ENCODE results near the gene FIGLA.

DNA sequence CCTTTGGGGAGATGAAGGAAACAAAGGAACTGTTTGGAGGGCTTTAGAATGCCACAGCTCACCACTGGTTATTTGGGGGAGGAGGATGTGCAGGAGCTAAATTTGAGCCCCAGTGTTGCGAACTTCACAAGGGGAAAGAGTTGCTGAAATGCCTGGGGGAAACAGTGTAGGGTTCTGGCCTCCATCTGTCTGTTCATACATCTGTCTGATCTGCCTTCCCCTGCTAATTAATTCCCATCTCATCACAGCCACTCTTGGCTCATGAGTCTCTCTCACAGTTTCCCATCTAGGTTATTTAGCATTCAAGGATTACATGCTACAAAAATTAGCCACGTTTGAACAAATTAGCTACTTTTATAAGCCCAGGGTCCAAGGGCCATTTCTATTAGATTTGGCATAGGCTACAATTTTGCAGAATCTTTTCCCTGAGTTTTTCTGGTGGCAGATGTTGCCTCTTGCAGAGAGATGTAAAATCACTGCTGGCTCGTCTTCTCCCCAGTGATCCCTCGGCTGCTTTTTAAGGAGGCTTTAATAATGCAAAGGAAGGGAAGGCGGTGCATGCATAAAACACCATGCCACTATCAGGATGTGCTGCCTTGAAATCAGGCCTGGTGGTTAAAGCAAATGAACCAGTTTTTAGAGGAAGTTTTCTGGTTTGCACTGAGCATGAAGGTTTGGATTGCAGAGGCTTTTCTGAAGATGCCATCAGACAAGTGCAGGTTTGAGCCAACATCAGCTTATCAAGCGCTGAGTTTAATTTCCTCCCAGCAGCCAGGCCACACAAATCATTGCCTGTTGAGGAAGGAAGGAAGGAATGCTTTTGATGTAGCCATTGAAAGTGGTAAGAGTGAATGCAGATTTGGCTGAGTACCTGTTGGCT, 57.4 kb downstream of the FIGLA start:
- TF ChIP-seq, protein P1, sequence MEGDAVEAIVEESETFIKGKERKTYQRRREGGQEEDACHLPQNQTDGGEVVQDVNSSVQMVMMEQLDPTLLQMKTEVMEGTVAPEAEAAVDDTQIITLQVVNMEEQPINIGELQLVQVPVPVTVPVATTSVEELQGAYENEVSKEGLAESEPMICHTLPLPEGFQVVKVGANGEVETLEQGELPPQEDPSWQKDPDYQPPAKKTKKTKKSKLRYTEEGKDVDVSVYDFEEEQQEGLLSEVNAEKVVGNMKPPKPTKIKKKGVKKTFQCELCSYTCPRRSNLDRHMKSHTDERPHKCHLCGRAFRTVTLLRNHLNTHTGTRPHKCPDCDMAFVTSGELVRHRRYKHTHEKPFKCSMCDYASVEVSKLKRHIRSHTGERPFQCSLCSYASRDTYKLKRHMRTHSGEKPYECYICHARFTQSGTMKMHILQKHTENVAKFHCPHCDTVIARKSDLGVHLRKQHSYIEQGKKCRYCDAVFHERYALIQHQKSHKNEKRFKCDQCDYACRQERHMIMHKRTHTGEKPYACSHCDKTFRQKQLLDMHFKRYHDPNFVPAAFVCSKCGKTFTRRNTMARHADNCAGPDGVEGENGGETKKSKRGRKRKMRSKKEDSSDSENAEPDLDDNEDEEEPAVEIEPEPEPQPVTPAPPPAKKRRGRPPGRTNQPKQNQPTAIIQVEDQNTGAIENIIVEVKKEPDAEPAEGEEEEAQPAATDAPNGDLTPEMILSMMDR (optimal IDR thresholded peaks at IDR 0.05 in 1 of 3, IDR thresholded peaks at IDR 0.05 in 1 of 3, conservative IDR thresholded peaks at IDR 0.05 in 1 of 3; ENCODE audit: extremely low read depth in 1 of 3, insufficient read depth in 2 of 3, low read length in 3 of 3): no peak
- no peak for TF ChIP-seq EZH2 (IDR thresholded peaks at IDR 0.05; ENCODE audit: low read length)
